GM12875 (cell line): ENCODE results near the gene COL19A1.

Experiments
- H3K4me3 ChIP-seq: one replicate; pipeline ENCODE4 v1.5.1; 2011; ENCODE audit warnings: low read depth, low read length, control low read depth
- CTCF ChIP-seq: IDR thresholded peaks from 2 replicates; pipeline ENCODE4 v1.5.1; 2011; ENCODE audit warnings: low read depth, mild to moderate bottlenecking, control low read depth, inconsistent platforms, low read length, moderate library complexity, borderline replicate concordance; ENCODE audit not compliant: insufficient read depth

The COL19A1 gene

DNA sequence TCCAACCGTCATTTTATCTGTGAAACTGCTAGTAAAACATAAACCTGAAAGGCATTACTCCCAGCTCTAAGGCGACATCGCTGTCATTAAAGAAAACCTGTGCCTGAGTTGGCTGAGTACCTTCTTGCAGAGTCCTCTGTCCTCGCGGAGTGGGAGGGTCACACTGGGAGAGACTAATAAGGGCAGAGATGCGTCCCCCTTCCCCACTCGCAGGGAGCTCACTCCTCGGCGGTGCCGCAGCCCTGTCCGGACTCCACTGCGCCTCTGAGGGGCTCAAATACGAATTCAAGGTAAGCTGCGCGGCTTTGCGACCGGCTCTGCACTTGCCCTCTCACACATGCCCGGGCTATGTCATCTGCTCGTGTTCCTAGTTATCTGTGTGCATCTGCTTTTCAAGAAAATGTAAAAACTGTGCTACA lies at the start of gene COL19A1:
COL19A1 (plus strand) TSS at position 206 of the 419 bp plus-strand sequence. CDS start 13,012 bp downstream, outside the sequence.
- peak within 1 kb of the TSS; percentile 65 for H3K4me3 ChIP-seq

GRCh38 chr6:69816569-69816968 lies 49.8 kb upstream of the COL19A1 start:
- TF ChIP-seq CTCF, result no peak
- H3K4me3 ChIP-seq, result no peak overlapping the region

More for the DNA sequence above, at the start of gene COL19A1:
- no peak for TF ChIP-seq CTCF

- no peak for TF ChIP-seq CTCF
- H3K4me3 ChIP-seq, result no peak overlapping the region
These were observed 49.0 kb upstream of the COL19A1 start for GRCh38 chr6:69817358-69817757.

DNA sequence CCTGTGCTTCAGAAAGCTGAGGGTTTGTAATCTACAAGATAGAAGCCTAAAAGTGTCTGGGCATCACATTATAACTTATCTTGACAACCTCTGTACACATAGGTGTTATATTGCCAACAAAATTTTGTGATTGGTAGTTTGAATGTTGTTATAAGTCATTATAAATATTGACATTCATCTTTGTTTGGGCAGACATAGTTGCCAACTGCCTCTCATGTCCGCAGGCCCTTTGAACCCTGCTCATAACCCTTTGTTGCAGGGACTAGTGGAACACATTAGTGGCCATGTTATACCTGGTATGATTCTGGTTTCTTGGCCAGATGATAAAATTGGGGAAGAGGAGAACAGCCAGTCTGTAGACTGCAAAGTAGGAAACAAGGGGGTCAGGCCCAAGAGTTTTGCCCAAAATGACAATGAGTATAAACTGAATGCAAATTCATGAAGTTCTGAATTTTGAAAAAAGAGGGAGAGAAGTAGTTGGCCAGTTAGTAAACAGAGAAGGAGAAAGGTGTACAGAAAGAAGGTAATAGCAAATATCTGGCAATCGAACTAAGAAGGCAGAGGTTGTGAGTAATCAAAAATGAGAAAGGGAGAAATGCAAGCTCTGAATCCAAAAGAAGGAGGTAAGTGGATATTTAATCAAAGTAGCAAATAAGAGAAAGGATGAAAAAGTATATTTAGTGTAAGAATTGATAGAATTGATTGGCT lies 48.0 kb upstream of the COL19A1 start:
- no peak for TF ChIP-seq CTCF
- no peak overlapping the region for H3K4me3 ChIP-seq

DNA sequence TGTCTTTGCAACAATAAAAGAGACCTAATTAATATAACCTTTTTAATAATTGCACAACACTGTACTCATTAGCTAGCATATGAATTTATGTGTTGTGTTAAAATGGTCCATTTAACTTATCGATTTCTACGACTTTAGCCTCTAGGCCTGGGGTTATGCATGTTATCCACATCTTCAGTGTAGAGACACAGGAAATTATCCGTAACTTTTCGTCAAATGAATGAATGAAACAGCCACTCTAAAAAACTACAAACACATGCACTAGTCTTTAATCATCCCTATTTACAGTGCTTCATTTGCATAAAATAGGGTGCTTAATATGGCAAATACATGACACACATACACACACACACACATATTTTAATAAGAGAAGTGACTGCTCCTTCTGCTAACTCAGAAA lies 47.2 kb upstream of the COL19A1 start:
- TF ChIP-seq CTCF, result no peak
- no peak overlapping the region for H3K4me3 ChIP-seq

DNA sequence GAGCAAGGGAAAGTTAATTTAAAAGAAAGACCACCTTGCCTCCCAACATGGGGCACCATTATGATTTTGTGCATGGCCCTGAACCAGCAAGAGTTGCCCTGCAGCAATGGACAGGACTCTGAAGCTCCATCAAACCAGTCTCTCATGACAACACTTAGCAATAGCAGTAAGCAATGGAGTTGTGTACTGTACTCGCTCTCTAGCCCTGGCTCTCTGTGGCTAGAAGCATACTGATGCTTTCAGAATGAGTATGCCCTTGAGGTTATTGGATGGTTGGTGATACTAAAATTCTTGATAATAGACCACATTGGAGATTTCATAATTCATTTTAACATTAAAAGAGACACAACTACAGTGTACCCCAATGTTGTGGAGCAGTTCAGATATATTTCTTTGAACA lies 46.3 kb upstream of the COL19A1 start:
- H3K4me3 ChIP-seq, result no peak overlapping the region

More for the DNA sequence above, 46.3 kb upstream of the COL19A1 start:
- TF ChIP-seq CTCF, result no peak
